HG03354 (cell line): ENCODE data around the gene OTOF.

Experiments used
- ATAC-seq: cut with Tn5 transposase; IDR thresholded peaks from one replicate; pipeline ENCODE4 v1.9.1; 2021; ENCODE audit warnings: mild to moderate bottlenecking; ENCODE audit not compliant: unreplicated experiment, poor library complexity, severe bottlenecking

Gene OTOF

GRCh38 chr2:26504002-26504401 is 26.1 kb upstream of the OTOF start:
- no peak for ATAC-seq

- ATAC-seq, result peak; percentile 48
Measured at GRCh38 chr2:26503231-26503880, 25.4 kb upstream of the OTOF start.

- ATAC-seq, result no peak
Measured at GRCh38 chr2:26500406-26500805, 22.5 kb upstream of the OTOF start.

- no peak for ATAC-seq
Measured at GRCh38 chr2:26495705-26496297, 17.9 kb upstream of the OTOF start.

GRCh38 chr2:26494891-26495290 is 17.0 kb upstream of the OTOF start:
- no peak for ATAC-seq

- no peak for ATAC-seq
Measured at GRCh38 chr2:26494199-26494598, 16.3 kb upstream of the OTOF start.

GRCh38 chr2:26493566-26493965 is 15.6 kb upstream of the OTOF start:
- no peak for ATAC-seq

- no peak for ATAC-seq
Measured at GRCh38 chr2:26492749-26493515, 15.0 kb upstream of the OTOF start.

- no peak for ATAC-seq
Measured at GRCh38 chr2:26491563-26492167, 13.7 kb upstream of the OTOF start.

- ATAC-seq, result no peak
Measured at GRCh38 chr2:26489213-26489850, 11.4 kb upstream of the OTOF start.

- ATAC-seq, result no peak
Measured at GRCh38 chr2:26488463-26489212, 10.7 kb upstream of the OTOF start.

GRCh38 chr2:26487192-26487591 is 9.3 kb upstream of the OTOF start:
- ATAC-seq, result no peak

GRCh38 chr2:26486789-26487188 is 8.9 kb upstream of the OTOF start:
- ATAC-seq, result no peak

GRCh38 chr2:26485725-26486418 is 7.9 kb upstream of the OTOF start:
- ATAC-seq, result no peak

- ATAC-seq, result no peak
Measured at GRCh38 chr2:26485099-26485498, 7.2 kb upstream of the OTOF start.

GRCh38 chr2:26484579-26484978 is 6.7 kb upstream of the OTOF start:
- no peak for ATAC-seq

GRCh38 chr2:26483957-26484565 is 6.1 kb upstream of the OTOF start:
- no peak for ATAC-seq

- ATAC-seq, result no peak
Measured at GRCh38 chr2:26483516-26483915, 5.6 kb upstream of the OTOF start.

- ATAC-seq, result no peak
Measured at GRCh38 chr2:26483027-26483326, 5.1 kb upstream of the OTOF start.
